22Rv1 (cell line): ENCODE data around the gene USP5.

Source experiments
- CTCF ChIP-seq: fragments of 450-650 bp; IDR thresholded peaks from 2 replicates; pipeline ENCODE4 v1.5.1; 2017; ENCODE audit warnings: mild to moderate bottlenecking
- ZFX ChIP-seq: fragments of 450-650 bp; IDR thresholded peaks from 2 replicates; pipeline ENCODE4 v1.6.1; 2017; ENCODE audit warnings: antibody characterized with exemption, borderline replicate concordance

GRCh38 chr12:6817098-6817497, 34.9 kb upstream of the USP5 start:
- TF ChIP-seq CTCF (no peak), ZFX (no peak)
